ENCODE measurements around the gene MAFB. TPM values are rescaled to one million over a fixed set of nuclear protein-coding genes. Genes with fewer than 3 reads are reported as not detected.

Gene MAFB
- total RNA-seq, 1 experiment from 2014 or later: 0.22 TPM

GRCh38 chr20:40677343-40677924, 11.6 kb downstream of the MAFB start:
- Histone ChIP-seq H3K9me3 (ENCODE audit: control insufficient read depth in 1 of 2, insufficient read depth in 1 of 2, low read depth in 1 of 2, low read length in 2 of 2) (no peaks in the 10 kb centered on the region), H3K27ac (ENCODE audit: low read depth, low read length) (no peak overlapping the region), H3K4me2 (ENCODE audit: low read length) (no peak overlapping the region), H3K9ac (ENCODE audit: low read length) (no peak overlapping the region), H3K36me3 (ENCODE audit: control insufficient read depth in 1 of 2, insufficient read depth in 2 of 2, low read length in 2 of 2) (no peaks in the 10 kb centered on the region), H4K20me1 (ENCODE audit: insufficient read depth) (no peaks in the 10 kb centered on the region), H2AFZ (ENCODE audit: low read depth, low read length, poor library complexity, severe bottlenecking) (no peak overlapping the region), H3K9me2 (ENCODE audit: insufficient read depth) (no peaks in the 10 kb centered on the region), H3K4me1 (ENCODE audit: control insufficient read depth in 1 of 2, insufficient read depth in 2 of 2, low read length in 2 of 2) (peaks cover 6 to 8% of the 10 kb centered on the region in 2 experiments; a peak in 2 of 4 replicates), H3K27me3 (ENCODE audit: insufficient read depth, low read length) (peaks cover 73% of the 10 kb centered on the region), H3K4me3 (replicated peaks in 1 of 2; ENCODE audit: low read depth in 1 of 2, low read length in 2 of 2) (no peak overlapping the region), H3K79me2 (ENCODE audit: insufficient read depth, low read length) (no peaks in the 10 kb centered on the region)
- ATAC-seq (no peak), DNase-seq (ENCODE audit: low read depth, low spot score) (no peak)
- ChIA-PET RAD21 (ENCODE audit: low non-redundant PET in 1 of 2, low total read pairs in 2 of 2, uncharacterized antibody in 2 of 2, unreplicated experiment in 2 of 2) (no interaction called here), CTCF (no interaction called here), POLR2A (no interaction called here)
- intact Hi-C loops (cut with micrococcal nuclease): no loop called here
- no TSS peak for BruUV-seq (replicated peaks)
- TF ChIP-seq FOSL1 (IDR thresholded peaks at IDR 0.05; ENCODE audit: low read depth): no peak
- no peak for TF ChIP-seq ZNF274 (IDR thresholded peaks at IDR 0.05; ENCODE audit: low read depth, low read length)
- no peak for TF ChIP-seq ELF1 (IDR thresholded peaks at IDR 0.05; ENCODE audit: borderline replicate concordance, low read depth)
- TF ChIP-seq POLR2AphosphoS5 (IDR thresholded peaks at IDR 0.05; ENCODE audit: low read depth, low read length): no peak
- no peak for TF ChIP-seq ATF3 (IDR thresholded peaks at IDR 0.05)
- TF ChIP-seq CEBPB (IDR thresholded peaks at IDR 0.05; ENCODE audit: low read depth): no peak
- TF ChIP-seq ZFX (IDR thresholded peaks at IDR 0.05): no peak
- TF ChIP-seq YY1 (IDR thresholded peaks at IDR 0.05; ENCODE audit: extremely low read depth, insufficient replicate concordance, low read depth, low read length): no peak
- no peak for TF ChIP-seq TCF7L2 (IDR thresholded peaks at IDR 0.05; ENCODE audit: borderline replicate concordance, extremely low read depth, insufficient read depth, insufficient read length)
- no peak for TF ChIP-seq CTCF (IDR thresholded peaks at IDR 0.05 in 2 of 3, conservative IDR thresholded peaks at IDR 0.05 in 1 of 3; ENCODE audit: borderline replicate concordance in 1 of 3, insufficient read depth in 1 of 3, low read depth in 2 of 3, low read length in 2 of 3)
- TF ChIP-seq EGR1 (IDR thresholded peaks at IDR 0.05; ENCODE audit: low read depth): no peak
- TF ChIP-seq REST (IDR thresholded peaks at IDR 0.05; ENCODE audit: low read depth): no peak
